Caco-2 (cell line): ENCODE measurements around the gene SLC66A3. TPM values are rescaled to one million over a fixed set of nuclear protein-coding genes. Genes with fewer than 3 reads are reported as not detected.

Experiments
- BruUV-seq: library from RNA; stranded (reverse); fragments of 400-500 nt; replicated peaks from 2 replicates; lab custom pipeline; 2021; lab: Mats Ljungman, UMichigan
- CTCF ChIA-PET: fragments of 300-600 bp; sonication (Branson Sonifier 250); formaldehyde crosslinking; loops from one replicate; lab custom pipeline; 2022; ENCODE audit warnings: antibody characterized with exemption; lab: Charles Lee
- POLR2A ChIA-PET: fragments of 300-600 bp; sonication (Branson Sonifier 250); formaldehyde crosslinking; loops from one replicate; lab custom pipeline; 2022; ENCODE audit warnings: antibody characterized with exemption; lab: Charles Lee
- DNase-seq, 2 experiments: peaks; one replicate each; pipeline versions ENCODE4 v3.0.0 to v3.0.0-alpha.2; 2020 to 2022
- H3K27me3 ChIP-seq: replicated peaks from 2 replicates; pipeline ENCODE4 v1.6.0; 2011; ENCODE audit warnings: low read length; ENCODE audit not compliant: control insufficient read depth, insufficient read depth
- H3K36me3 ChIP-seq: 2 replicates; pipeline ENCODE4 v1.5.1; 2011; ENCODE audit warnings: low read length; ENCODE audit not compliant: control insufficient read depth, insufficient read depth
- H3K4me1 ChIP-seq: fragments of 250-450 bp; sonication (Bioruptor Pico); 2 replicates; pipeline ENCODE4 v1.5.1; 2020; ENCODE audit warnings: mild to moderate bottlenecking
- H3K4me3 ChIP-seq: 2 replicates; pipeline ENCODE4 v1.5.1; 2011; ENCODE audit warnings: low read depth, mild to moderate bottlenecking, control low read depth, low read length
- H3K9me3 ChIP-seq: fragments of 250-450 bp; sonication (Bioruptor Pico); 2 replicates; pipeline ENCODE4 v1.5.1; 2020; ENCODE audit warnings: mild to moderate bottlenecking, moderate library complexity
- H3K27ac Mint-ChIP-seq: one replicate; pipeline ENCODE4 v1.8.0; 2022; ENCODE audit warnings: mixed read lengths; ENCODE audit not compliant: unreplicated experiment
- H3K27me3 Mint-ChIP-seq: one replicate; pipeline ENCODE4 v1.8.0; 2022; ENCODE audit warnings: mixed read lengths; ENCODE audit not compliant: insufficient read depth, unreplicated experiment
- H3K36me3 Mint-ChIP-seq: one replicate; pipeline ENCODE4 v1.8.0; 2022; ENCODE audit warnings: mild to moderate bottlenecking, mixed read lengths; ENCODE audit not compliant: insufficient read depth, unreplicated experiment
- H3K4me1 Mint-ChIP-seq: one replicate; pipeline ENCODE4 v1.8.0; 2022; ENCODE audit warnings: low read depth, mixed read lengths; ENCODE audit not compliant: unreplicated experiment
- H3K4me3 Mint-ChIP-seq: one replicate; pipeline ENCODE4 v1.8.0; 2022; ENCODE audit warnings: mild to moderate bottlenecking, moderate library complexity, mixed read lengths; ENCODE audit not compliant: unreplicated experiment
- H3K9me3 Mint-ChIP-seq: one replicate; pipeline ENCODE4 v1.8.0; 2022; ENCODE audit warnings: mixed read lengths; ENCODE audit not compliant: unreplicated experiment
- intact Hi-C: fragments of 100-400 bp; cut with micrococcal nuclease; formaldehyde crosslinking; loops from one replicate; pipeline ENCODE4 v1.10.0; 2022; ENCODE audit not compliant: unreplicated experiment
- total RNA-seq: library from RNA; stranded (reverse); gene quantifications from 2 replicates; pipeline ENCODE4 v1.2.3, GENCODE V29; 2022
- TF ChIP-seq, protein P1 (sequence below), 2 experiments: fragments of 200-600 bp in 1 of 2; IDR thresholded peaks; 1 replicate in 1 of 2; 2 replicates in 1 of 2; pipeline versions ENCODE4 v1.5.1 to v1.8.0; 2011 to 2022; ENCODE audit warnings: antibody characterized with exemption in 1 of 2, control low read depth in 1 of 2, inconsistent platforms in 1 of 2, low read depth in 1 of 2, low read length in 1 of 2, mild to moderate bottlenecking in 1 of 2, moderate library complexity in 1 of 2; ENCODE audit not compliant: insufficient read depth in 1 of 2, severe bottlenecking in 1 of 2, unreplicated experiment in 1 of 2

Gene SLC66A3
- total RNA-seq, 1 experiment from 2014 or later = 12.1 TPM

DNA sequence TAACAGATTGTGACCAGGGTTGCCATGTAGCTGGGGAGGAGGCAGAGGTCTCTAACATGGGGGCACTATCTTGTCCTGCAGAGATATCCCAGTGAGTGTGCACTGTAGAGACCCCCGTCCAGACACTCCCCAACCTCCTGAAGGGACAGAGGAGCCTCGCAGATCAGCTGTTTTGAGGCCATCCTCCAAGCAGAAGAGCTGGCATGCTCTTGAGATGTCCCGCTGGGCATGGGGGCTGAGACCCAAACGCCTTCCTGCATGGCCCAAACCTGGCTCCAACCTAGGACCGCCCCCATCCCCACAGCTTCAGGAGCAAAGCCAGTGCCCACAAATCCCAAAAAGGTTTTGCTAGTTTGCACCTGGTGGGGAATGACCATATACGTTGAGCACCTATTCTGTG lies 2.7 kb upstream of the SLC66A3 start:
- Mint-ChIP-seq H3K27ac (no peak overlapping the region), H3K4me1 (no peaks in the 10 kb centered on the region), H3K4me3 (no peak overlapping the region), H3K27me3 (no peaks in the 10 kb centered on the region), H3K36me3 (peaks cover 5% of the 10 kb centered on the region), H3K9me3 (no peaks in the 10 kb centered on the region)
- Histone ChIP-seq H3K4me1 (peaks cover 11% of the 10 kb centered on the region), H3K4me3 (no peak overlapping the region), H3K36me3 (no peaks in the 10 kb centered on the region), H3K9me3 (no peaks in the 10 kb centered on the region), H3K27me3 (no peaks in the 10 kb centered on the region)
- ChIA-PET POLR2A (no interaction called here), CTCF (interaction anchor here (0.7 kb wide), 1 partner anchor 19 kb away, joined by 4 read pairs; a partner anchor contains a TSS)
- intact Hi-C loops = loop anchor here (10.0 kb wide), 1 partner anchor 192 kb away; the partner anchor contains the start of gene ROCK2
- TF ChIP-seq, protein P1, sequence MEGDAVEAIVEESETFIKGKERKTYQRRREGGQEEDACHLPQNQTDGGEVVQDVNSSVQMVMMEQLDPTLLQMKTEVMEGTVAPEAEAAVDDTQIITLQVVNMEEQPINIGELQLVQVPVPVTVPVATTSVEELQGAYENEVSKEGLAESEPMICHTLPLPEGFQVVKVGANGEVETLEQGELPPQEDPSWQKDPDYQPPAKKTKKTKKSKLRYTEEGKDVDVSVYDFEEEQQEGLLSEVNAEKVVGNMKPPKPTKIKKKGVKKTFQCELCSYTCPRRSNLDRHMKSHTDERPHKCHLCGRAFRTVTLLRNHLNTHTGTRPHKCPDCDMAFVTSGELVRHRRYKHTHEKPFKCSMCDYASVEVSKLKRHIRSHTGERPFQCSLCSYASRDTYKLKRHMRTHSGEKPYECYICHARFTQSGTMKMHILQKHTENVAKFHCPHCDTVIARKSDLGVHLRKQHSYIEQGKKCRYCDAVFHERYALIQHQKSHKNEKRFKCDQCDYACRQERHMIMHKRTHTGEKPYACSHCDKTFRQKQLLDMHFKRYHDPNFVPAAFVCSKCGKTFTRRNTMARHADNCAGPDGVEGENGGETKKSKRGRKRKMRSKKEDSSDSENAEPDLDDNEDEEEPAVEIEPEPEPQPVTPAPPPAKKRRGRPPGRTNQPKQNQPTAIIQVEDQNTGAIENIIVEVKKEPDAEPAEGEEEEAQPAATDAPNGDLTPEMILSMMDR (IDR thresholded peaks at IDR 0.05; ENCODE audit: insufficient read depth in 1 of 2, low read depth in 1 of 2, low read length in 1 of 2, severe bottlenecking in 1 of 2, unreplicated experiment in 1 of 2) = no peak
- DNase-seq = no peak
- BruUV-seq = no TSS peak

DNA sequence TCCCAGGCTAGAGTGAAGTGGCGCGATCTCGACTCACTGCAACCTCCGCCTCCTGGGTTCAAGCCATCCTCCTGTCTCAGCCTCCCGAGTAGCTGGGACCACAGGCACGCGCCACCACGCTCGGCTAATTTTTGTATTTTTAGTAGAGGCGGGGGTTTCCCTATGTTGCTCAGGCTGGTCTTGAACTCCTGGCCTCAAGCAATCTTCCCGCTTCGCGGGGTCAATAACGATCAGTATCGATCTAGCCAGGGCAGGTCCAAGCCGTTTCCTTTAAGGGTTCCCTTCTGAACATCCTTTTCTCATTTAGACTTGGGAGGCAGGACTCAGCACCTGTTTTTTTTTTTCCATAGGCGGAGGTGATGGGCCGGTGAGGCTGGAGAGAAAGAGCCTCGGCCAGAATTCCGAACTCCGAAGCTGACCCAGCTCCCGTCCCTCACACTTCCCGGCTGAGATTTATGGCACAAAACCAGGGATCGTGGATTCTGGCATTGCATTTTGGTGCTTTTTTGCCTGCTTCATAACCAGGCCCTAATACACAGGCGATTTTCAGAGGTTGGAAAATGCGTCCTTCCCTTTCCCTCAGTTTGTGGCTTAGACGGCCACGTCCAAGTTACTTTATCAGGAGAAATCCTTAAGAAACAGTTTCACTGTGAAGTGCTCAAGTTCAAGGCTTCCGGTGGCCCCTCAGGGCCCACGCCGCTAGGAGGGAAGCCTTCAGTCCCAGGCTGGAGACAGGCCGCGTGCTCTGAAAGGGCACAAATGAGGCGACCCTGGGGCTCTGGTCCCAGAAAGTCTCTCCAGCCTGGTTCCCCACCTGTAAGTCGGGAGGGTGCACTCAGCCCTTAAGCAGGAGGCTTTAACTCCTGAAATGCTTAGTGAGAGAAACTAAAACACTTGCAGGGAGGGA lies 998 bp upstream of the SLC66A3 start:
- Histone ChIP-seq H3K4me3 (peak overlapping the region; percentile 34), H3K27me3 (no peaks in the 10 kb centered on the region), H3K36me3 (no peaks in the 10 kb centered on the region), H3K9me3 (no peaks in the 10 kb centered on the region), H3K4me1 (peaks cover 11% of the 10 kb centered on the region)
- POLR2A ChIA-PET = interaction anchor here (0.6 to 1.6 kb wide), 3 partner anchors 21 to 189 kb away, joined by 3 to 11 read pairs (median 4); a partner anchor contains a TSS
- BruUV-seq = TSS peak; percentile 100
- intact Hi-C loops = loop anchor here (2.0 to 10.0 kb wide), 2 partner anchors 21 to 191 kb away; partner anchors contain the start of gene ROCK2
- H3K4me1 Mint-ChIP-seq = no peaks in the 10 kb centered on the region
- no peaks in the 10 kb centered on the region for H3K27me3 Mint-ChIP-seq
- H3K27ac Mint-ChIP-seq = peak overlapping the region; percentile 92
- CTCF ChIA-PET = interaction anchor here (0.6 to 1.5 kb wide), 3 partner anchors 22 to 258 kb away, joined by 3 to 10 read pairs (median 3); no protein-coding TSS in a partner anchor
- no peaks in the 10 kb centered on the region for H3K9me3 Mint-ChIP-seq
- peaks cover 5% of the 10 kb centered on the region for H3K36me3 Mint-ChIP-seq
- H3K4me3 Mint-ChIP-seq = peak overlapping the region; percentile 55
- DNase-seq = no peak
- TF ChIP-seq, protein P1 (IDR thresholded peaks at IDR 0.05; ENCODE audit: insufficient read depth in 1 of 2, low read depth in 1 of 2, low read length in 1 of 2, severe bottlenecking in 1 of 2, unreplicated experiment in 1 of 2) = no peak

GRCh38 chr2:11154923-11155380 lies 315 bp upstream of the SLC66A3 start:
- H3K27me3 ChIP-seq = no peaks in the 10 kb centered on the region
- H3K27ac Mint-ChIP-seq = peak overlapping the region; percentile 92
- no peaks in the 10 kb centered on the region for H3K4me1 Mint-ChIP-seq
- H3K4me1 ChIP-seq = peaks cover 11% of the 10 kb centered on the region
- H3K36me3 Mint-ChIP-seq = peaks cover 5% of the 10 kb centered on the region
- H3K4me3 ChIP-seq = peak overlapping the region; percentile 34
- BruUV-seq = no TSS peak
- DNase-seq = peak; percentile 99
- no peaks in the 10 kb centered on the region for H3K36me3 ChIP-seq
- ChIA-PET CTCF (interaction anchor here (0.6 to 1.5 kb wide), 5 partner anchors 22 to 263 kb away, joined by 3 to 10 read pairs (median 5); a partner anchor contains a TSS), POLR2A (interaction anchor here (0.6 to 1.6 kb wide), 2 partner anchors 22 to 188 kb away, joined by 4 to 11 read pairs; a partner anchor contains a TSS)
- H3K27me3 Mint-ChIP-seq = no peaks in the 10 kb centered on the region
- intact Hi-C loops = loop anchor here (2.0 to 10.0 kb wide), 3 partner anchors 22 to 1232 kb away; partner anchors contain the start of gene ROCK2
- no peaks in the 10 kb centered on the region for H3K9me3 ChIP-seq
- TF ChIP-seq, protein P1 (IDR thresholded peaks at IDR 0.05; ENCODE audit: insufficient read depth in 1 of 2, low read depth in 1 of 2, low read length in 1 of 2, severe bottlenecking in 1 of 2, unreplicated experiment in 1 of 2) = no peak
- peak overlapping the region; percentile 55 for H3K4me3 Mint-ChIP-seq
- no peaks in the 10 kb centered on the region for H3K9me3 Mint-ChIP-seq
